ENCODE measurements around the gene ABHD12. TPM values are rescaled to one million over a fixed set of nuclear protein-coding genes. Genes with fewer than 3 reads are reported as not detected.

ABHD12 gene
- total and polyA plus RNA-seq, 2 donors (not counting 3 experiments of a cell fraction or from before 2014, with no cell fraction given): 19.2 to 36.0 TPM

- no peaks in the 10 kb centered on the region for H3K4me1 ChIP-seq (ENCODE audit: control insufficient read depth, extremely low read depth, insufficient read depth, low read length)
- H3K9me3 ChIP-seq (replicated peaks; ENCODE audit: control insufficient read depth, insufficient read depth, low read length): no peaks in the 10 kb centered on the region
- H3K4me3 ChIP-seq (replicated peaks in 1 of 3; ENCODE audit: insufficient read depth in 1 of 3, low read depth in 1 of 3, low read length in 3 of 3): no peak overlapping the region
- no peak overlapping the region for H3K9ac ChIP-seq (replicated peaks; ENCODE audit: extremely low read depth, insufficient read depth, low read length)
- FAIRE-seq: no peak
- H3K27me3 ChIP-seq (ENCODE audit: control insufficient read depth in 2 of 2, insufficient read depth in 2 of 2, low read length in 2 of 2): no peaks in the 10 kb centered on the region
- intact Hi-C loops (cut with micrococcal nuclease) (no loop called here), dilution Hi-C loops (cut with MboI; ENCODE audit: extremely low pct_ligation_motif_present, low sequenced_read_pairs) (no loop called here)
- POLR2A ChIA-PET: no interaction called here
- H4K20me1 ChIP-seq (replicated peaks; ENCODE audit: control insufficient read depth, extremely low read depth, insufficient read depth, low read length): no peaks in the 10 kb centered on the region
- no peak for DNase-seq (ENCODE audit: low read depth, low spot score)
- H3K36me3 ChIP-seq (ENCODE audit: control insufficient read depth in 2 of 2, extremely low read depth in 1 of 2, insufficient read depth in 2 of 2, low read length in 2 of 2): no peaks in the 10 kb centered on the region
- no TSS peak for BruUV-seq (replicated peaks)
- no peak overlapping the region for H3K4me2 ChIP-seq (ENCODE audit: insufficient read depth, low read length)
- peaks cover 31% of the 10 kb centered on the region for H3K79me2 ChIP-seq (ENCODE audit: control insufficient read depth, insufficient read depth, low read length)
- CTCF ChIA-PET: no interaction called here
- TF ChIP-seq MYC (IDR thresholded peaks at IDR 0.05; ENCODE audit: low read depth, low read length) (no peak), JUN (IDR thresholded peaks at IDR 0.05; ENCODE audit: borderline replicate concordance, insufficient read depth, insufficient read length, low read depth) (no peak), EZH2 (IDR thresholded peaks at IDR 0.05; ENCODE audit: borderline replicate concordance, low read depth, low read length, severe bottlenecking) (no peak), POLR2AphosphoS5 (IDR thresholded peaks at IDR 0.05; ENCODE audit: insufficient read depth, low read depth, low read length) (no peak), MAX (IDR thresholded peaks at IDR 0.05; ENCODE audit: insufficient read depth, insufficient read length) (no peak), FOS (IDR thresholded peaks at IDR 0.05; ENCODE audit: borderline replicate concordance, insufficient read depth, low read length) (no peak), POLR2A (IDR thresholded peaks at IDR 0.05; ENCODE audit: low read depth, low read length) (no peak), GATA2 (IDR thresholded peaks at IDR 0.05; ENCODE audit: insufficient read depth, insufficient read length, low read depth, low read length) (no peak), CTCF (IDR thresholded peaks at IDR 0.05; ENCODE audit: extremely low read depth in 1 of 2, insufficient read depth in 1 of 2, low read depth in 1 of 2, low read length in 2 of 2) (no peak)
- no peaks in the 10 kb centered on the region for H3K9me1 ChIP-seq (replicated peaks; ENCODE audit: control insufficient read depth, extremely low read depth, insufficient read depth, low read length)
- no peak overlapping the region for H2AFZ ChIP-seq (ENCODE audit: low read depth, low read length)
- no peak overlapping the region for H3K27ac ChIP-seq (ENCODE audit: insufficient read depth, low read depth, low read length)
Measured at GRCh38 chr20:25380945-25381614, 9.6 kb downstream of the ABHD12 start.
